SHP77 treated with DMSO at 0.1 percent for 48 hours (cell line): ENCODE measurements around the gene KCNJ18.
"Not testable (repeated sequence)": the region's sequence is repeated elsewhere in the genome, so short reads cannot be mapped to it uniquely, and the experiment has no call there.

Experiments
- DNase-seq: peaks from one replicate; lab custom pipeline; 2025; lab: John Stamatoyannopoulos, UW

The KCNJ18 gene

GRCh38 chr17:21731076-21731475, 38.8 kb downstream of the KCNJ18 start:
- DNase-seq: not testable (repeated sequence)

- DNase-seq: not testable (repeated sequence)
These were observed 41.6 kb downstream of the KCNJ18 start for GRCh38 chr17:21733931-21734330.

- not testable (repeated sequence) for DNase-seq
These were observed 43.5 kb downstream of the KCNJ18 start for GRCh38 chr17:21735814-21736213.

GRCh38 chr17:21737015-21737580, 44.8 kb downstream of the KCNJ18 start:
- not testable (repeated sequence) for DNase-seq

GRCh38 chr17:21738241-21738640, 45.9 kb downstream of the KCNJ18 start:
- not testable (repeated sequence) for DNase-seq

GRCh38 chr17:21738877-21739474, 46.7 kb downstream of the KCNJ18 start:
- DNase-seq: not testable (repeated sequence)

- DNase-seq: not testable (repeated sequence)
These were observed 47.2 kb downstream of the KCNJ18 start for GRCh38 chr17:21739485-21739884.

- DNase-seq: not testable (repeated sequence)
These were observed 48.5 kb downstream of the KCNJ18 start for GRCh38 chr17:21740836-21741235.

GRCh38 chr17:21741520-21741919, 49.2 kb downstream of the KCNJ18 start:
- not testable (repeated sequence) for DNase-seq

GRCh38 chr17:21742326-21742725, 50.0 kb downstream of the KCNJ18 start:
- DNase-seq: no peak

GRCh38 chr17:21744151-21744550, 51.8 kb downstream of the KCNJ18 start:
- DNase-seq: not testable (repeated sequence)

GRCh38 chr17:21744621-21745020, 52.3 kb downstream of the KCNJ18 start:
- not testable (repeated sequence) for DNase-seq

- not testable (repeated sequence) for DNase-seq
These were observed 53.2 kb downstream of the KCNJ18 start for GRCh38 chr17:21745385-21746054.

- not testable (repeated sequence) for DNase-seq
These were observed 54.1 kb downstream of the KCNJ18 start for GRCh38 chr17:21746415-21746814.

GRCh38 chr17:21747195-21747915, 55.0 kb downstream of the KCNJ18 start:
- not testable (repeated sequence) for DNase-seq

- DNase-seq: not testable (repeated sequence)
These were observed 56.4 kb downstream of the KCNJ18 start for GRCh38 chr17:21748686-21749085.

GRCh38 chr17:21749696-21750531, 57.6 kb downstream of the KCNJ18 start:
- not testable (repeated sequence) for DNase-seq

- not testable (repeated sequence) for DNase-seq
These were observed 58.8 kb downstream of the KCNJ18 start for GRCh38 chr17:21751111-21751510.
